Trophoblast cell (in vitro differentiated cells and primary cell): ENCODE data around the gene BCL2L2.
A peak's percentile ranks its signal among the peaks of the same experiment; 100 is the strongest.

ENCODE experiments used
- DNase-seq, 2 donors: peaks; one replicate each; pipeline ENCODE4 v3.0.0-alpha.2; 2016
- H2AFZ ChIP-seq: 2 replicates; pipeline ENCODE4 v1.6.1; 2013; ENCODE audit warnings: low read length, moderate library complexity, mild to moderate bottlenecking; ENCODE audit not compliant: insufficient read depth, poor library complexity
- H2AK5ac ChIP-seq: 2 replicates; pipeline ENCODE4 v1.6.1; 2013; ENCODE audit warnings: mild to moderate bottlenecking, low read length
- H2BK120ac ChIP-seq: 2 replicates; pipeline ENCODE4 v1.6.1; 2013; ENCODE audit warnings: low read length, mild to moderate bottlenecking, moderate library complexity; ENCODE audit not compliant: insufficient read depth, poor library complexity
- H2BK12ac ChIP-seq: 2 replicates; pipeline ENCODE4 v1.6.1; 2013; ENCODE audit warnings: mild to moderate bottlenecking, low read length, moderate library complexity
- H2BK5ac ChIP-seq: 2 replicates; pipeline ENCODE4 v1.6.1; 2013; ENCODE audit warnings: low read length, low read depth, moderate library complexity, mild to moderate bottlenecking; ENCODE audit not compliant: poor library complexity
- H3K14ac ChIP-seq: 2 replicates; pipeline ENCODE4 v1.6.1; 2013; ENCODE audit warnings: mild to moderate bottlenecking, low read length
- H3K18ac ChIP-seq: 2 replicates; pipeline ENCODE4 v1.6.1; 2013; ENCODE audit warnings: mild to moderate bottlenecking, low read length
- H3K23ac ChIP-seq: 2 replicates; pipeline ENCODE4 v1.6.1; 2013; ENCODE audit warnings: low read length
- H3K27ac ChIP-seq: 2 replicates; pipeline ENCODE4 v1.5.1; 2013; ENCODE audit warnings: low read depth, mild to moderate bottlenecking, inconsistent platforms, low read length, moderate library complexity
- H3K27me3 ChIP-seq: 2 replicates; pipeline ENCODE4 v1.6.1; 2013; ENCODE audit warnings: inconsistent platforms, mild to moderate bottlenecking, low read length, moderate library complexity; ENCODE audit not compliant: insufficient read depth
- H3K36me3 ChIP-seq, 2 experiments: 1 replicate in 1 of 2; 2 replicates in 1 of 2; pipeline ENCODE4 v1.6.1; 2013; ENCODE audit warnings: low read length in 2 of 2, mild to moderate bottlenecking in 2 of 2, moderate library complexity in 1 of 2; ENCODE audit not compliant: insufficient read depth in 2 of 2, control insufficient read depth in 1 of 2
- H3K4ac ChIP-seq: 2 replicates; pipeline ENCODE4 v1.6.1; 2013; ENCODE audit warnings: low read depth, mild to moderate bottlenecking, low read length, moderate library complexity
- H3K4me1 ChIP-seq, 2 experiments: 1 replicate in 1 of 2; 2 replicates in 1 of 2; pipeline ENCODE4 v1.6.1; 2013; ENCODE audit warnings: low read length in 2 of 2, mild to moderate bottlenecking in 2 of 2, moderate library complexity in 1 of 2; ENCODE audit not compliant: insufficient read depth in 2 of 2, control insufficient read depth in 1 of 2
- H3K4me2 ChIP-seq: 2 replicates; pipeline ENCODE4 v1.6.1; 2013; ENCODE audit warnings: inconsistent platforms, mild to moderate bottlenecking, low read length, moderate library complexity
- H3K4me3 ChIP-seq: 2 replicates; pipeline ENCODE4 v1.5.1; 2013; ENCODE audit warnings: mild to moderate bottlenecking, low read depth, low read length, inconsistent platforms
- H3K79me1 ChIP-seq: one replicate; pipeline ENCODE4 v1.6.1; 2013; ENCODE audit warnings: low read length
- H3K79me2 ChIP-seq: 2 replicates; pipeline ENCODE4 v1.6.1; 2013; ENCODE audit warnings: low read length, mild to moderate bottlenecking; ENCODE audit not compliant: control insufficient read depth, insufficient read depth, poor library complexity
- H3K9ac ChIP-seq: 2 replicates; pipeline ENCODE4 v1.6.1; 2013; ENCODE audit warnings: mild to moderate bottlenecking, low read length
- H3K9me3 ChIP-seq: 2 replicates; pipeline ENCODE4 v1.6.1; 2013; ENCODE audit warnings: low read depth, mild to moderate bottlenecking, control low read depth, inconsistent platforms, low read length; ENCODE audit not compliant: insufficient read depth
- H4K12ac ChIP-seq: 2 replicates; pipeline ENCODE4 v1.6.1; 2013; ENCODE audit warnings: low read depth, mild to moderate bottlenecking, low read length, moderate library complexity
- H4K8ac ChIP-seq: 2 replicates; pipeline ENCODE4 v1.6.1; 2013; ENCODE audit warnings: low read depth, mild to moderate bottlenecking, low read length, moderate library complexity
- H4K91ac ChIP-seq: one replicate; pipeline ENCODE4 v1.6.1; 2013; ENCODE audit warnings: low read depth, mild to moderate bottlenecking, low read length, moderate library complexity
- WGBS: extraction: QIAGEN DNeasy Blood & Tissue Kit; methylation state at CpG from one replicate; pipeline ENCODE4 v1.1.7; 2013; ENCODE audit warnings: missing lambda C conversion rate; ENCODE audit not compliant: insufficient read length, insufficient coverage; ENCODE audit errors: extremely low coverage; 5-methylcytosine and 5-hydroxymethylcytosine counted together

Gene BCL2L2

GRCh38 chr14:23281247-23281646 lies 25.4 kb upstream of the BCL2L2 start:
- no peak overlapping the region for H2AK5ac ChIP-seq
- no peak overlapping the region for H3K4me3 ChIP-seq
- no peak overlapping the region for H3K9ac ChIP-seq
- no peaks in the 10 kb centered on the region for H3K27me3 ChIP-seq
- no peak overlapping the region for H2BK5ac ChIP-seq
- no peak overlapping the region for H4K8ac ChIP-seq
- peak overlapping the region; percentile 43 for H3K23ac ChIP-seq
- no peak overlapping the region for H2AFZ ChIP-seq
- no peak overlapping the region for H3K4me2 ChIP-seq
- H3K79me2 ChIP-seq = peaks cover 7% of the 10 kb centered on the region
- H2BK12ac ChIP-seq = no peak overlapping the region
- H3K27ac ChIP-seq = no peak overlapping the region
- no peak for DNase-seq
- no peak overlapping the region for H4K91ac ChIP-seq
- H4K12ac ChIP-seq = no peak overlapping the region
- H3K4ac ChIP-seq = no peak overlapping the region
- H3K79me1 ChIP-seq = peaks cover 6% of the 10 kb centered on the region
- no peaks in the 10 kb centered on the region for H3K4me1 ChIP-seq
- peaks cover 6 to 9% of the 10 kb centered on the region in 2 experiments for H3K36me3 ChIP-seq
- H2BK120ac ChIP-seq = no peak overlapping the region
- H3K14ac ChIP-seq = no peak overlapping the region
- no peaks in the 10 kb centered on the region for H3K9me3 ChIP-seq
- no peak overlapping the region for H3K18ac ChIP-seq
- WGBS = no CpG with 5 or more reads among the region's 6 CpGs

- Histone ChIP-seq H3K4me2 (peak overlapping the region; percentile 75), H2AFZ (no peak overlapping the region), H3K79me2 (peaks cover 7% of the 10 kb centered on the region), H3K18ac (peak overlapping the region; percentile 83), H4K12ac (peak overlapping the region; percentile 96), H3K27me3 (no peaks in the 10 kb centered on the region), H3K9me3 (no peaks in the 10 kb centered on the region), H3K14ac (peak overlapping the region; percentile 59), H3K4ac (peak overlapping the region; percentile 94), H3K79me1 (peaks cover 10% of the 10 kb centered on the region), H3K4me1 (peaks cover 3 to 5% of the 10 kb centered on the region in 2 experiments), H2BK5ac (peak overlapping the region; percentile 29), H2BK120ac (no peak overlapping the region), H3K23ac (no peak overlapping the region), H3K27ac (no peak overlapping the region), H2BK12ac (no peak overlapping the region), H3K9ac (peak overlapping the region; percentile 43), H3K36me3 (peaks cover 0 to 2% of the 10 kb centered on the region in 2 experiments), H4K8ac (no peak overlapping the region), H4K91ac (peak overlapping the region; percentile 71), H3K4me3 (peak overlapping the region; percentile 91), H2AK5ac (no peak overlapping the region)
- no CpG with 5 or more reads among the region's 9 CpGs for WGBS
- no peak for DNase-seq
Measured at GRCh38 chr14:23284654-23285529, 21.7 kb upstream of the BCL2L2 start.

- peaks cover 3 to 5% of the 10 kb centered on the region in 2 experiments for H3K4me1 ChIP-seq
- no peak overlapping the region for H2AK5ac ChIP-seq
- H3K79me2 ChIP-seq = peaks cover 7% of the 10 kb centered on the region
- no peak overlapping the region for H3K23ac ChIP-seq
- peaks cover 0 to 2% of the 10 kb centered on the region in 2 experiments for H3K36me3 ChIP-seq
- no CpG with 5 or more reads among the region's 22 CpGs for WGBS
- peak overlapping the region; percentile 15 for H2BK12ac ChIP-seq
- H2BK120ac ChIP-seq = peak overlapping the region; percentile 26
- H3K79me1 ChIP-seq = peaks cover 10% of the 10 kb centered on the region
- peak overlapping the region; percentile 83 for H3K18ac ChIP-seq
- peak overlapping the region; percentile 77 for H2AFZ ChIP-seq
- H3K27ac ChIP-seq = no peak overlapping the region
- no peaks in the 10 kb centered on the region for H3K27me3 ChIP-seq
- peak overlapping the region; percentile 44 for H4K8ac ChIP-seq
- peak overlapping the region; percentile 71 for H4K91ac ChIP-seq
- peak overlapping the region; percentile 91 for H3K4me3 ChIP-seq
- H3K9ac ChIP-seq = peak overlapping the region; percentile 74
- peak overlapping the region; percentile 75 for H3K4me2 ChIP-seq
- H2BK5ac ChIP-seq = peak overlapping the region; percentile 29
- H3K14ac ChIP-seq = peak overlapping the region; percentile 59
- no peak for DNase-seq
- no peaks in the 10 kb centered on the region for H3K9me3 ChIP-seq
- H3K4ac ChIP-seq = peak overlapping the region; percentile 94
- peak overlapping the region; percentile 96 for H4K12ac ChIP-seq
Measured at GRCh38 chr14:23285530-23286019, 21.1 kb upstream of the BCL2L2 start.

GRCh38 chr14:23286020-23286901 lies 20.4 kb upstream of the BCL2L2 start, which contains the start of gene HOMEZ:
HOMEZ (minus strand) TSS chr14:23286132; CDS start chr14:23285952, 180 bp downstream.
- WGBS = no CpG with 5 or more reads among the region's 53 CpGs

More at GRCh38 chr14:23286020-23286901, 20.4 kb upstream of the BCL2L2 start, which contains the start of gene HOMEZ:
- Histone ChIP-seq H2AFZ (peak within 1 kb of the TSS; percentile 77), H3K27ac (peak within 1 kb of the TSS; percentile 95), H4K91ac (peak within 1 kb of the TSS; percentile 71), H3K79me1 (peaks cover 10% of the 10 kb centered on the region), H3K4me2 (peak within 1 kb of the TSS; percentile 80), H3K9me3 (no peaks in the 10 kb centered on the region), H3K27me3 (no peaks in the 10 kb centered on the region), H2AK5ac (no peak within 1 kb of the TSS), H3K4me3 (peak within 1 kb of the TSS; percentile 91), H3K4ac (peak within 1 kb of the TSS; percentile 94), H4K8ac (peak within 1 kb of the TSS; percentile 85), H3K79me2 (peaks cover 7% of the 10 kb centered on the region), H3K9ac (peak within 1 kb of the TSS; percentile 82), H2BK5ac (peak within 1 kb of the TSS; percentile 62), H3K36me3 (peaks cover 0 to 1% of the 10 kb centered on the region in 2 experiments), H4K12ac (peak within 1 kb of the TSS; percentile 96), H3K14ac (peak within 1 kb of the TSS; percentile 59), H3K18ac (peak within 1 kb of the TSS; percentile 83), H3K23ac (no peak within 1 kb of the TSS), H3K4me1 (peaks cover 3 to 5% of the 10 kb centered on the region in 2 experiments), H2BK120ac (peak within 1 kb of the TSS; percentile 26), H2BK12ac (peak within 1 kb of the TSS; percentile 17)
- DNase-seq = peak; percentile 98 to 99
